Measurements from ENCODE around the gene CD22. TPM values are rescaled to one million over a fixed set of nuclear protein-coding genes. Genes with fewer than 3 reads are reported as not detected.

Gene CD22
- total RNA-seq, 6 experiments from 2014 or later, result 0.24 to 0.59 (median 0.57) TPM; not detected in 2

- H3K4me1 Mint-ChIP-seq (ENCODE audit: low read depth), result no peaks in the 10 kb centered on the region
- no peaks in the 10 kb centered on the region for H3K36me3 Mint-ChIP-seq (ENCODE audit: low read depth)
- TF ChIP-seq, protein P1, sequence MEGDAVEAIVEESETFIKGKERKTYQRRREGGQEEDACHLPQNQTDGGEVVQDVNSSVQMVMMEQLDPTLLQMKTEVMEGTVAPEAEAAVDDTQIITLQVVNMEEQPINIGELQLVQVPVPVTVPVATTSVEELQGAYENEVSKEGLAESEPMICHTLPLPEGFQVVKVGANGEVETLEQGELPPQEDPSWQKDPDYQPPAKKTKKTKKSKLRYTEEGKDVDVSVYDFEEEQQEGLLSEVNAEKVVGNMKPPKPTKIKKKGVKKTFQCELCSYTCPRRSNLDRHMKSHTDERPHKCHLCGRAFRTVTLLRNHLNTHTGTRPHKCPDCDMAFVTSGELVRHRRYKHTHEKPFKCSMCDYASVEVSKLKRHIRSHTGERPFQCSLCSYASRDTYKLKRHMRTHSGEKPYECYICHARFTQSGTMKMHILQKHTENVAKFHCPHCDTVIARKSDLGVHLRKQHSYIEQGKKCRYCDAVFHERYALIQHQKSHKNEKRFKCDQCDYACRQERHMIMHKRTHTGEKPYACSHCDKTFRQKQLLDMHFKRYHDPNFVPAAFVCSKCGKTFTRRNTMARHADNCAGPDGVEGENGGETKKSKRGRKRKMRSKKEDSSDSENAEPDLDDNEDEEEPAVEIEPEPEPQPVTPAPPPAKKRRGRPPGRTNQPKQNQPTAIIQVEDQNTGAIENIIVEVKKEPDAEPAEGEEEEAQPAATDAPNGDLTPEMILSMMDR (IDR thresholded peaks at IDR 0.05), result no peak
- H3K27ac Mint-ChIP-seq, result no peak overlapping the region
- H3K9me3 Mint-ChIP-seq, result no peaks in the 10 kb centered on the region
- H3K27me3 Mint-ChIP-seq (ENCODE audit: insufficient read depth), result peaks cover 8% of the 10 kb centered on the region; the same call in 1 of the 2 replicates
- no peak for DNase-seq
- no peak overlapping the region for H3K4me3 Mint-ChIP-seq
These were observed 66.6 kb downstream of the CD22 start for GRCh38 chr19:35395382-35396199.

DNA sequence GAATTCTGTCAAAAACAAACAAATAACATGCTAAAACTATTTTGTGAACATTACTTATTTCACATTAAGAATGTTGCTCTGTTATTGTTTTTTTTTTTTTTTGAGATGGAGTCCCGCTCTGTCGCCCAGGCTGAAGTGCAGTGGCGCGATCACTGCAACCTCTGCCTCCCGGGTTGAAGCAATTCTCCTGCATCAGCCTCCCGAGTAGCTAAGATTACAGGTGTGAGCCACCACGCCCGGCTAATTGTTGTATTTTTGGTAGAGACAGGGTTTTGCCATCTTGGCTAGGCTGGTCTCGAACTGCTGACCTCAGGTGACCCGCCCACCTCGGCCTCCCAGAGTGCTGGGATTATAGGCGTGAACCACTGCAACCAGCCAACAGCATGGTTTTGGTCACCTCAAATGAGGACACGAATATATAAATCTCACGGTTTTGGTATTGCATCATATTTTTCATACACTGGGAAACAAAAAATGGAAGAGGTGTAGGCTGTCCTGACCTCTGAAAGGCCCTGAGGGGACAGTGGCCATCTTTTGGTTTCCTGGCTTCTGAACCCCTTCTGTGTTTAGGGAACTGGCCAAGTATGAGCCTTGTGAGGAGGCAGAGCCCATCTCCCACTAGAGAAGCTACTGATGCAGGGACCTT lies 67.4 kb downstream of the CD22 start:
- H3K4me1 Mint-ChIP-seq (ENCODE audit: low read depth), result no peaks in the 10 kb centered on the region
- H3K27me3 Mint-ChIP-seq (ENCODE audit: insufficient read depth), result peaks cover 8% of the 10 kb centered on the region; the same call in 1 of the 2 replicates
- no peak overlapping the region for H3K4me3 Mint-ChIP-seq
- no peak for DNase-seq
- TF ChIP-seq, protein P1 (IDR thresholded peaks at IDR 0.05), result no peak
- no peaks in the 10 kb centered on the region for H3K9me3 Mint-ChIP-seq
- H3K36me3 Mint-ChIP-seq (ENCODE audit: low read depth), result no peaks in the 10 kb centered on the region
- H3K27ac Mint-ChIP-seq, result no peak overlapping the region

Small RNA genes within 50 kb of the gene (microRNA-seq; reads per million reads assigned to microRNA genes)
- not detected for gene MIR5196

Other genes with a start within 250 kb of the CD22 start
- gene FXYD3, start 213.4 kb upstream of the CD22 start, total RNA-seq (2021; fragmentation: NEBNext Ultra II Directional; extraction: Animal tissue kit (Norgen Biotek cat#: 25700)), result not detected
- gene LGI4, start 194.1 kb upstream of the CD22 start, total RNA-seq (2021; fragmentation: NEBNext Ultra II Directional; extraction: Animal tissue kit (Norgen Biotek cat#: 25700)), result under 1 TPM in 5 of 6 experiments, not detected in 1; 0.08 to 0.17 (median 0.10) TPM
- 1 to 10 TPM in 4 of 6 experiments, under 1 TPM in 1, not detected in 1; 0.92 to 2.7 (median 2.1) TPM for gene FXYD1, start 190.4 kb upstream of the CD22 start, total RNA-seq (2021; fragmentation: NEBNext Ultra II Directional; extraction: Animal tissue kit (Norgen Biotek cat#: 25700))
- under 1 TPM in 3 of 6 experiments, not detected in 3; 0.32 to 0.87 (median 0.68) TPM for gene FXYD7, start 185.9 kb upstream of the CD22 start, total RNA-seq (2021; fragmentation: NEBNext Ultra II Directional; extraction: Animal tissue kit (Norgen Biotek cat#: 25700))
- 100 to 1,000 TPM; 317 to 417 (median 353) TPM for gene FXYD5, start 174.5 kb upstream of the CD22 start, total RNA-seq (2021; fragmentation: NEBNext Ultra II Directional; extraction: Animal tissue kit (Norgen Biotek cat#: 25700))
- gene FAM187B, start 100.4 kb upstream of the CD22 start, total RNA-seq (2021; fragmentation: NEBNext Ultra II Directional; extraction: Animal tissue kit (Norgen Biotek cat#: 25700)), result not detected
- 1 to 10 TPM; 1.7 to 3.3 (median 2.3) TPM for gene LSR, start 80.2 kb upstream of the CD22 start, total RNA-seq (2021; fragmentation: NEBNext Ultra II Directional; extraction: Animal tissue kit (Norgen Biotek cat#: 25700))
- 10 to 100 TPM; 66.0 to 78.1 (median 71.4) TPM for gene USF2, start 60.2 kb upstream of the CD22 start, total RNA-seq (2021; fragmentation: NEBNext Ultra II Directional; extraction: Animal tissue kit (Norgen Biotek cat#: 25700))
- gene HAMP, start 46.7 kb upstream of the CD22 start, total RNA-seq (2021; fragmentation: NEBNext Ultra II Directional; extraction: Animal tissue kit (Norgen Biotek cat#: 25700)), result not detected
- not detected for gene MAG, start 37.0 kb upstream of the CD22 start, total RNA-seq (2021; fragmentation: NEBNext Ultra II Directional; extraction: Animal tissue kit (Norgen Biotek cat#: 25700))
- not detected for gene FFAR1, start 18.7 kb downstream of the CD22 start, total RNA-seq (2021; fragmentation: NEBNext Ultra II Directional; extraction: Animal tissue kit (Norgen Biotek cat#: 25700))
- gene FFAR3, start 29.3 kb downstream of the CD22 start, total RNA-seq (2021; fragmentation: NEBNext Ultra II Directional; extraction: Animal tissue kit (Norgen Biotek cat#: 25700)), result not detected
- not detected for gene GPR42, start 41.9 kb downstream of the CD22 start, total RNA-seq (2021; fragmentation: NEBNext Ultra II Directional; extraction: Animal tissue kit (Norgen Biotek cat#: 25700))
- gene FFAR2, start 119.1 kb downstream of the CD22 start, total RNA-seq (2021; fragmentation: NEBNext Ultra II Directional; extraction: Animal tissue kit (Norgen Biotek cat#: 25700)), result not detected
- not detected for gene KRTDAP, start 161.3 kb downstream of the CD22 start, total RNA-seq (2021; fragmentation: NEBNext Ultra II Directional; extraction: Animal tissue kit (Norgen Biotek cat#: 25700))
- under 1 TPM in 3 of 6 experiments, not detected in 3; 0.27 to 0.75 (median 0.73) TPM for gene DMKN, start 184.5 kb downstream of the CD22 start, total RNA-seq (2021; fragmentation: NEBNext Ultra II Directional; extraction: Animal tissue kit (Norgen Biotek cat#: 25700))
- 1 to 10 TPM; 1.6 to 3.3 (median 2.0) TPM for gene SBSN, start 199.1 kb downstream of the CD22 start, total RNA-seq (2021; fragmentation: NEBNext Ultra II Directional; extraction: Animal tissue kit (Norgen Biotek cat#: 25700))
- not detected for gene GAPDHS, start 204.3 kb downstream of the CD22 start, total RNA-seq (2021; fragmentation: NEBNext Ultra II Directional; extraction: Animal tissue kit (Norgen Biotek cat#: 25700))
- 100 to 1,000 TPM; 104 to 130 (median 115) TPM for gene TMEM147, start 216.4 kb downstream of the CD22 start, total RNA-seq (2021; fragmentation: NEBNext Ultra II Directional; extraction: Animal tissue kit (Norgen Biotek cat#: 25700))
- not detected for gene ATP4A, start 234.5 kb downstream of the CD22 start, total RNA-seq (2021; fragmentation: NEBNext Ultra II Directional; extraction: Animal tissue kit (Norgen Biotek cat#: 25700))

All from HFFc6 (cell line).